Stomach (tissue), 4 donors: Measurements from ENCODE around the gene CARD10.

Experiments used
- EP300 ChIP-seq: sonication (generic); formaldehyde crosslinking; IDR thresholded peaks from one replicate; pipeline ENCODE4 v1.6.1; 2017; ENCODE audit warnings: antibody characterized with exemption
- POLR2A ChIP-seq, 4 donors: fragments of 450-650 bp; IDR thresholded peaks; one replicate each; pipeline ENCODE4 v1.6.1; 2016; ENCODE audit warnings: antibody characterized with exemption in 4 of 4, control low read depth in 2 of 4, mild to moderate bottlenecking in 1 of 4, moderate library complexity in 1 of 4
- POLR2AphosphoS5 ChIP-seq, 3 donors: sonication (generic); formaldehyde crosslinking; IDR thresholded peaks; one replicate each; pipeline ENCODE4 v1.6.1; 2016; ENCODE audit warnings: antibody characterized with exemption in 3 of 3
- TF ChIP-seq, protein P1 (sequence below), 7 experiments: fragments of 450-650 bp in 4 of 7; fragments of 200-600 bp in 3 of 7; sonication (generic) in 3 of 7; IDR thresholded peaks; one replicate each; pipeline ENCODE4 v1.5.1; 2016 to 2019; ENCODE audit warnings: antibody characterized with exemption in 7 of 7, control low read depth in 2 of 7, mild to moderate bottlenecking in 1 of 7

DNA sequence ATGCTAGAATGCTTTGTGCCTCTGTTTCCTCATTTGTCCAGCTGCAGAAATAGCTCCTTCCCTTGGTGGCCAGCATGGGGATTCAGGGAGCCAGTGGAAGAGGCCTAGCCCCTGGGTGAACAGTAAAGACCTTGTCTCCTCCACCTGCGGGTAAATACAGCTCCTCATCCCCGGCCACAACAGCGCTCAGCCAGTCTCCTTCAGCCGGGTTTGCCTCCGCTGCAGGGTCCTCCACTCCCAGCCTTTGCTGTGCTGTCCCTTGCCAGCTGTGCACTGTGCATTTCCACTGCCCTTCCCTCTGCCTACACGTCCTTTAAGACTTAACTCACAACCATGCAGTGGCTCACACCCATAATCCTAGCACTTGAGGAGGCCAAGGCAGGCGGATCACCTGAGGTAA lies 39.6 kb upstream of the CARD10 start:
- TF ChIP-seq, protein P1, sequence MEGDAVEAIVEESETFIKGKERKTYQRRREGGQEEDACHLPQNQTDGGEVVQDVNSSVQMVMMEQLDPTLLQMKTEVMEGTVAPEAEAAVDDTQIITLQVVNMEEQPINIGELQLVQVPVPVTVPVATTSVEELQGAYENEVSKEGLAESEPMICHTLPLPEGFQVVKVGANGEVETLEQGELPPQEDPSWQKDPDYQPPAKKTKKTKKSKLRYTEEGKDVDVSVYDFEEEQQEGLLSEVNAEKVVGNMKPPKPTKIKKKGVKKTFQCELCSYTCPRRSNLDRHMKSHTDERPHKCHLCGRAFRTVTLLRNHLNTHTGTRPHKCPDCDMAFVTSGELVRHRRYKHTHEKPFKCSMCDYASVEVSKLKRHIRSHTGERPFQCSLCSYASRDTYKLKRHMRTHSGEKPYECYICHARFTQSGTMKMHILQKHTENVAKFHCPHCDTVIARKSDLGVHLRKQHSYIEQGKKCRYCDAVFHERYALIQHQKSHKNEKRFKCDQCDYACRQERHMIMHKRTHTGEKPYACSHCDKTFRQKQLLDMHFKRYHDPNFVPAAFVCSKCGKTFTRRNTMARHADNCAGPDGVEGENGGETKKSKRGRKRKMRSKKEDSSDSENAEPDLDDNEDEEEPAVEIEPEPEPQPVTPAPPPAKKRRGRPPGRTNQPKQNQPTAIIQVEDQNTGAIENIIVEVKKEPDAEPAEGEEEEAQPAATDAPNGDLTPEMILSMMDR (IDR thresholded peaks at IDR 0.05), result no peak
- TF ChIP-seq POLR2AphosphoS5 (IDR thresholded peaks at IDR 0.05), result no peak
- TF ChIP-seq POLR2A (IDR thresholded peaks at IDR 0.05), result no peak
- no peak for TF ChIP-seq EP300
